OCI-LY3 (cell line): Measurements from ENCODE around the gene FRZB.

ENCODE experiments used
- CTCF ChIP-seq: fragments of 200-600, 300-600 bp; sonication (generic); IDR thresholded peaks from 2 replicates; pipeline ENCODE4 v1.5.1; 2014; ENCODE audit warnings: antibody characterized with exemption, low read length, low read depth
- EZH2phosphoT487 ChIP-seq: fragments of 200-600 bp; shearing (Covaris generic); IDR thresholded peaks from 2 replicates; pipeline ENCODE4 v1.6.1; 2018; ENCODE audit warnings: antibody characterized with exemption, mixed run types, low read depth

DNA sequence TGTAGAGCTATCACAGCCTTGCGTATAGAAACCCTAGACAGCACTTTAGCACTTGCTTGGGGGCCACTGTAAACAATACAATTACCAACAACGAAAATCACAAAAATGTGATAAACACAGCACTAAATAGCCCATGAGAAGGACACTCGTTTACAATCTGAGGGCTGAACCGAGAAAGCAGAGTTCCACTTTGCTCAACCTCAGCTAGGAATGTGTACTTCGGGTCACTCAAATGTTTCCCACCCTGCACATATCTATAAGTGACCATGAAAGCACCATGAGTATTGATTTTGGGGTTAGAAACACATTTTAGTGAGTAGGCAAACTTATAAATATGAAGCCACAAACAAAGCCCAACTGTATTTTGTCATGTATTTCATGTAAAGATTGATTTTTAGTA is 62.3 kb downstream of the FRZB start:
- TF ChIP-seq CTCF = no peak
- TF ChIP-seq EZH2phosphoT487 = no peak
